ENCODE measurements around the gene SLC4A8.

The SLC4A8 gene

DNA sequence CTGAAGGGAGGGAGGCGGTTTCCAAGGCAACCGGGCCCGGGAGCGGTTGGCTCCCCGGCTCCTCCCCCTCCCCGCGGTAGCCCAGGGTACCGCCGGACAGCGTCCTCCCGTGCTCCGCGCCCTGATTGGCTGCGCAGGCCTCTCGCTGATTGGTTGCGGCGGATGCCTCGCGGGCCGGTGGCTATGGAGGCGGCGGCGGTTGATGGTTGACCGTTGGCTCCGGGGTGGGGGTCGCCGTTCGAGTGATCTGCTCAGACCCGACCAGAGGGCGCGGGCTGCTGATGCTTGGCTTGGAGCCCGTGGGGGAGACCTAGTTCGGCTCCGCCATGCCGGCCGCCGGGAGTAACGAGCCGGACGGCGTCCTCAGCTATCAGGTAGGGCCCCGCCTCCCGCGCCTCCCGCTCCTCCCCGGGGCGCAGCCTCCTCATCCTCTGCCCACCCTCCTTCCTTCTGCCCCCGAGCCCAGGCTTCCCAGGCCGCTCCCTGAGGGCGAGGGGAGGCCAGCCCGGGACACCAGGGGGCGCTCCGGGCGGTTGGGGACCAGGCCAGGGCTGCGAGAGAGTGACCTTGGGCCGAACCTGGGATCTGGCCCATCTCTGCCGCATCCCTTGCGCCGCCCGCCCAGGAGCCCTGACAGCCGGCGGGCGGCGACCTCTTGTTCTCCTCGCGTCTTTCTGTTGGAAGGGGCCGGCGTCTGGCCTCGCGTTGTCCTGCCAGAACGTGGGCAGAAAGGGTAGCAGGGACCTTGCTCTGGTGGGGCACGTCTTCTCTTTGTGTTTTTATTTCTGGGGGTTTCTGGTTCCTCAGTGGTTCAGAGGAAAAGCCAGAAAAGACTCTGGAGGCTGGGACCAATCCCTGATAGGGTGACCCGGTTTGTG is at the start of gene SLC4A8:
Gene SLC4A8, plus strand, starts transcription at position 170 of the 878 bp plus-strand sequence. Its CDS starts 157 bp downstream, at position 327.
- no peak for DNase-seq (ENCODE audit: low spot score)

DNA sequence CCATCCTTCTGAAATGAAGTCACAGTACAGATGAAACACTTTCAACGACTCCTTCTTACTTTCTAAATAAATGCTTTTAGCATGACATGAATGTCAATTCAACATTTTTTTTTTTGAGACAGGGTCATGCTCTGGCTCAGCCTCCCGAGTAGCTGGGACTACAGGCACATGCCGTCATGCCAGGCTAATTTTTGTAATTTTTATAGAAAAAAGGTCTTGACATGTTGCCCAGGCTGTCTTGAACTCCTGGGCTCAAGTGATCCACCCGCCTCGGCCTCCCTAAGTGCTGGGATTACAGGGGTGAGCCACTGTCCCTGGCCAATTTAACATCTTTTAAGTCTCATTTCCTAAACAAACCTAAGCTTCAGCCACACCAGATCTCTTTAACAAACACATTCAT is 49.8 kb upstream of the SLC4A8 start:
- no peak for DNase-seq (ENCODE audit: low spot score)

DNA sequence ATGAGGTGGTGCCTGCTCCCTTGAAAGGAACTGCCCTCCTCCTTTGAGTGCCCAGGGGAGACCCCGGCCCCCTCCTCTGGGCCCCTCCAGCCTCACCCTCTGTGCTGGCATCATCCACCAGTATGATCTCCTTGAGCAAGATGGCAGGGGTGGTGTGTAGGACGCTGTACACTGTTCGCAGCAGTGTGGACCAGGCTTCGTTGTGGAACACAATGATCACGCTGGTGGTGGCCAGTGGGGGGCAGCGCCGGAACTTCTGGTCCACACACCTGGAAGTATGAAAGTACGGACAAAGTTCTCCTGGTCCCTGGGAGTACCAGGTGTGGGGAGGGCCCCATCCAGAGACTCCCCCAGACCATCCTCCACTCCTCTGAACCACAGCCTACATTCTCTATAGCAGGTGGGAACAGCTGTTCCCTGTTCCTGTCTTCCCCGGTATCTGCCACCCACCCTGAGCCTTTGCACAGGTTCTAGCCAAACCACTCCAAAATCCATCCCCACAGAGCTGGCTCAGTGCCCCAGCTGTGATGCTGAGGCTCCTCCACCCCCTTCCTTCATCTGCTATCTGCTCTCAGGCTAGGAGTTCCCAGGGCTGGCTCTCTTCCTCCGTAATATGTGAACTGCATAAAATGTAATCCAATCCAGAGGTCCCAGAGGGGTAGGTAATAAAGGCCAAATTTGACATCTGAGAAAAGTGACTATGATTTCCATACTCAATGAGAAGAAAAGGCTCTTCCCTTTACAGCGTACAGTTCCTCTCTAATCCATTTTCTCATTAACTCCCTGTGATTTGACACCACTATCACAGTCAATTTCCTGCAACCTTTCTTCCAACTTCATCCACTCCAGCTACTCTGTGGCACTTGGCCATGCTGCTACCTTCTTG is 47.3 kb upstream of the SLC4A8 start:
- DNase-seq (ENCODE audit: low spot score) = no peak

DNA sequence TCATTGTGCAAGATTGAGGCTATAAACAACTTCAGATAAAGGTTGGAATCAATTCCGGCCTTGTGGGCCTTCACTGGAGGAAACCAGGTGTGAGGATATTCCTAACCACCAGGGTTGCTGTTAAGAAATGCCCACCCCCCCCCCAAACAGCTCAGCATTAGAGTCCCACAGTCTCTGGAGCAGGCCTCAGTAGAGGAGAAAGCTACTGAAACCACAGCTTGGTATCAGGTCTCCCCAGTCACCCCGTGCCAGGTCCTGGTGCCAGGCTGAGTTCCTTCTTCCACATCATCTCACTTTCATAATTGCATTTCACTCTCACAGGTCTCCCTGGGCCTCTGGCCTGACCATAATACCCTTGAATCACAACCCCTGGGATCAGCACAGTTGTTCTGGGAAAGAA is 45.9 kb upstream of the SLC4A8 start:
- no peak for DNase-seq (ENCODE audit: low spot score)

DNA sequence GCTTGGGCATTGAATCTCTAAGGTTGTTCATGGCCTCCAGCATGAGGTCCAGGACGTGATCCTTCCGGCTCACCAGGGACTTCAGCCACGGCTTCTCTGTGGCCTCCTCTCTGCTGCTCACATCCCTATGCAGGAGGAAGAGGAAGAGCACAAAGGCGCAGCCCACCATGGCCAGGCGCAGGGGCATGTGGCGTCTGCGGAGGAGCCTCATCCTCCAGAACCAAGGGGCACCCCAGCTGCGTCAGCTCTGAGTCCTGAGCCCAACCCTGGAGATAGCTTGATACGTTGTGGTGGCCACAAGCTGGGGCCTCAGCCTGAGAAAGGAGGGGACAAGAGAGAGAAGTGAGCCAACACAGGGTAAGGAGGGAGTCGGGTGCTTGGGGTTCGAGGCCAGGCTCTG is 45.1 kb upstream of the SLC4A8 start:
- no peak for DNase-seq (ENCODE audit: low spot score)

DNA sequence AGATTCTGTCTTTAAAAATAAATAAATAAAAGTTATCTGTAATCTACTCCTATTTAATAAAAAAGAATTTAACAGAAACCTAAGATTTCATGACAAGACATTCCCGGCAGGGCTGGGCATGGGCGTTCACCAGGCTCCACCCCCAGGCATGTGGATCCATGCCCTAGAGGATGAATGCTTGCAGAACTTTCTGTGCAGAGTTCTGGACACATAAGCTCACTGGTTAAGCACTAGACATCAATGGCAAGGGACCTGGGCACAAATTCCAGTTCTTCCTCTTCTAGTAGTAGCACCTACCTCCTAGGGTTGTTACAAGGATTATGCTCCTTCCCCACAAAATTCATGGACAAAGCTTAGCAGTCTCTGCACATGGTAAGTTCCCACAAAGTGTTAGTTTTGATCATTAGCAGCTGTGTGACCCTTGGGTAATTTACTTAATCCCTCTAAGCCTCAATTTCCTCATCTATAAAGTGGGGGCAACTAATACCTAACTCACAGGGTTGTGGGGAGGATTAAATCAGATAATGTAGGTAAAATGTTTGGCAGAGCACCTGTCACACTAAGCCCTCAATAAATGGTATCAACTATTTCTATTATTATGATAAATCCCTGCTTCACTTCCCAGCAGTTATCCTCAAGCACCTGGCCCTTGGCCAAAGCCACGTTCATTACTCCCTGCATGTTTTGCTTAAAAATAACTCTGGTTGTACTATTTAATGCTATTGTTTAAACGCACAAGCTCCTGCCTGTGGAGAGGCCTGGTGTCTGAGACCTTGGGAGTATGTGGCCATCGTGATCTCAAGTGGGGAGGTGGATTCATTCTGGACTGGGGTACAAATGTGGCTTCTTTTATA is 43.2 kb upstream of the SLC4A8 start:
- no peak for DNase-seq (ENCODE audit: low spot score)

DNA sequence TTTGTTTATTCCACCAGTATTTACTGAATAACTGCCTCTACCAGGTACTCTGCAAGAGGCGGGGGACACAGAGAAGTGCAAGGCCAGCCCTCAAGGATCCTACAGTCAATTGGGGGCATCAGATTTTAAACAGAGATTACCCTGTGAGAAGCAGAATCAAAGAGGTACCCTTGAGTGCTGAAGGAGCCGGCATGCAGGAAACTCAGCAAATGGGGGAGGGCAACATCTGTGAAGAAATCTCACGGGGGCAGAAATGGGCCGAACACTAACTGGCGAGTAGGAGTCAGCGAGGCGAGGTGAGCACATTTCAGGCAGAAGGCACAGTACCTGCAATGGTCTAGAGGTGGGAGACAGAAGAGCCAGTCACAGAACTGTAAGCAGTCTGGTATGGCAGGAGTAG is 42.5 kb upstream of the SLC4A8 start:
- no peak for DNase-seq (ENCODE audit: low spot score)

DNA sequence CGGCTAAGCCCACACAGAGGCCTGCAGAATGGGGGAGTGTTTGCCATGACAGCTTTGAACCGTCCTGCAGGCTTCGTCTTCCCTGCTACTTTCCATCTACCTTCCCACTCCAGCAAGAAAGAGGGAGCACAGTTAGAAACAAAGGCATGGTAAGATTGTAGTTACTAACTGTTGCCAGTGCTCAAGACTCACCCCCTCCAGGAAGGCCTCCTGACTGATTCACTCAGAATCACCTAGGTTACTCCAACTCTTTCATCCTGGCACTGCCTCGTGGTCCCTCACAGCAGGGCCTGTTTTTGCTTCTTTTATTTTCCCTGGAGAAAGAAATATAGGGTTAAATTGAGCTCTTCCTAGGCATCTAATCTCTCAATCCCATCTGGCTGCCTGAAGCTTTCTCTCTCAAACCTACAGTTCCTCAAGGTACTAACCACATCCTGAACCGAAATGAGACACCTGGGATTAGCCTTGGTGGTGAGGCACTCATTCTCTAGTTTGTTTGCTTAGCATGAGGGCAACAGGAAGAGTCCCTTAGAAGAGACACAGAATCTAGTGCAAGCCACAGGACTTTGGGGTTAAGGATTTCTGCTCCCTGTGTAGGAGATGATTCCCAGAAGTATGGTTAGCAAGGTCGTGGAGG is 41.2 kb upstream of the SLC4A8 start:
- peak; percentile 29 for DNase-seq (ENCODE audit: low spot score)

DNA sequence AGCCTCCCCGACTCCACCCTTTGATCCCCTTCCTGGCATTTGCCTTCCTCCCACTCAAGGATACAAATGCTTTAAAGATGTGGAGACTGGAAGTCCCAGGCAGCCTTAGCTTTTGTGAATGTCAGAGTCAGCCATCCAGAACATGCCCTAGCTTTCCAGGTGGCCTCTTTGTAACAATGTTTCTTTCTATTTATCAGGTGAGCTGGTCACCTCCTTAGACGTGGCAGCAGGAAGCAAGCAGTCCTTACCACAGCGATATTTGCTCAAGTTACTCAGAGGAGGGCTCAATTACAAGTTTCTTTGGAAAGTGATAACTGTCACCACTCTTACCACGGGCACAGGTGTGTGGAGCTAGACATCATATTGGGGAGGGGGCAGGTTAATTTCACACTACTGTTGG is 38.3 kb upstream of the SLC4A8 start:
- no peak for DNase-seq (ENCODE audit: low spot score)

DNA sequence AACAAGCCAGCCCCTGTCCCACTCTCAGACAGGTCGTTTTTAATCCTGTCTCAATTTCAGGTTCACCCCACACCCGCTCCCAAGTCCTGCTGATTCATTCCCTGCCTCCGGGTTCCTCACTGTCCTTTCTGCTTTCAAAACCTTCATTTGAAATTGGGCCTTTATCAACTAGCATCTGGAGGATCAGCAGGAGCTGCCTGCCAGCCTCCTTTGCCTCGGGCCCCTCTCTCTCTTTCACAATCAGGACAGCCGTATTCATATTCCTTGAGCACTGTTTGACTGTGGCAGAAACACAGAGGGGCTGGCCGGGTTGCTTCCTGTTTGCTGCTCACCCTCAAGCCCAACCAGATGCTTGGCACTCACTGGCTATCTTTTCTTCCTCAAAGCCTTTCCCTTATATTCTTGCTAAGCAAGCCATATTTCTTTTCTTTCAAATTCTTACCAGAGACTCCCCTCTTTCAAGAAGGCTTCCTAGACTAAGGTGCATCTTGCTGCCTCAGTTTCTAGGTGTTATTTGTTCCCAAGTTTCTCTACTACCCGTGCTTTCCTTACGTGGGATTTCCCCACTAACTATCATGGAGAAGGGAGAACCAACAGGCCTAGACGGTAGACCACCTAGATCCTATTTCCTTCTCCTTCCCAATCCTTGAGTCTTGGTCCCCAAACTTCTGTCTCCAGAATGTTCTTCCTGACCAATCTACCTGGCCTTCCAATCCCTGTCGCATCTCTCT is 36.4 kb upstream of the SLC4A8 start:
- DNase-seq (ENCODE audit: low spot score) = no peak

DNA sequence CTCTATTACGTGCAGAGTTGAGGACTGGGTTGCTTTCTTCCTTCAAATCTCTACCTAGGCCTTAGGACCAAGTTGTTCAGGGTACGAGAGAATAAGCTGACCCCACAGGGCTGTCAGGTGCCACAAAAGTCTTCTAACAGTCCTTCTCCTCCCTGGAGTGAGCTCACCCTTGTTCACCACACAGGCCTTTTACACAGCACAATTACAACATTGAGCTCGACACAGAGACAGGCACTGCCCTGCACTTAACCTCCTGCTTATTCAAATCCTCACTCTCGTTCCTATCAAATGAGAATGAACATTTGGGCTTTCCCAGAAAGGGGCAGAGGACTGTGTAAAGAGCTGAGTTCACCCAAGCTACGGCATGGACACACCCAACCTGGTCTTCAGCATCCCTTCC is 35.8 kb upstream of the SLC4A8 start:
- no peak for DNase-seq (ENCODE audit: low spot score)

DNA sequence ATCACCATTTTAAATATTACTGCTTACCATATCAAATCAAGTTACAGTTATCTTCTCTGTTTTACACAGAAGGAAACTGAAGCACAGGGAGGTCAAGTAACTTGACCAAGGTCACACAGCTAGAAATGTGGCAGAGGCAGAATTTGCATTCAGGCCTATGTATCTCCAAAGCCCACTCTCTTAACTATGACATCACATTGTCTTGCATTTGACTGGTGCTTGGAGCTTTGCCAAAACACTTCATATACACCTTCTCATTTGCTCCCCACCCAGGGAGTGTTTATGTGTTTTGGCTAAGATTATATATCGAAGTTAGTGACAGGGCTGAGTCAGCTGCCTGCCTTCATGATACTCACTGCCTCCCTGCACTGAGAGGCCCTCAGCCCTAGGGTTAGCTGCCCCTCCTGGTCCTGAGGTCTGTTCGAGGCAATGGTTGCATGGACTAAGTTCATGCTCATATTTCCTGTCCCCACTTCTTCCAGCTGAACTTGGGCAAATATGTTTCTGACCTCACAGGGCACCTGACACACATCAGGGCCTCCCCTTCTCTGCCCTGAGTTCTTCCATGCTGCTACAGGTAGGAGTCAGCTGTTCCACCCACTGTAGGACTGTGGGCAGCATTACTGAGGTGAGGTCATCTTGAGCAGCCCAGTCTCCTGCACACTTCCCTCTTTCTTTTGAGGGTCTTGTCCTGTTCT is 35.2 kb upstream of the SLC4A8 start:
- peak; percentile 87 for DNase-seq (ENCODE audit: low spot score)

DNA sequence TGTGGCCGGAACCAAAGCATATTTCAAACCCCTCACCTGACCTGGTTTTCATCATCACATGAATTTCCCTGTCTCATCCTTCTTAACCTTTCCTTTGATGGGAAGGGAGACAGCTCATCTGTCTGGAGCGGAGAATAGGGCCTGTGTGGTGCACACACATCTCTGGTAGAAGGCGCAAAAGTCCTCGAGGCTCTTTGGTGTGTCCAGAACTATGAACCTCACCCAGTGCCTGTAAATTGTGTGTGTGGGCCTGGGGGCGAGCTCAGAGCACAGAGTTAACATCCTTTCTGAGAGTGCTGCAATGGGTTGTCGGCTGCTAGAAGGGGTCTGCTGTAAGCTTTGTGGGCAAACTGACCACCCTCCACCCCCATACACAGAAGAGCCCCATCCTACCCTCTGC is 34.2 kb upstream of the SLC4A8 start:
- peak; percentile 89 for DNase-seq (ENCODE audit: low spot score)

DNA sequence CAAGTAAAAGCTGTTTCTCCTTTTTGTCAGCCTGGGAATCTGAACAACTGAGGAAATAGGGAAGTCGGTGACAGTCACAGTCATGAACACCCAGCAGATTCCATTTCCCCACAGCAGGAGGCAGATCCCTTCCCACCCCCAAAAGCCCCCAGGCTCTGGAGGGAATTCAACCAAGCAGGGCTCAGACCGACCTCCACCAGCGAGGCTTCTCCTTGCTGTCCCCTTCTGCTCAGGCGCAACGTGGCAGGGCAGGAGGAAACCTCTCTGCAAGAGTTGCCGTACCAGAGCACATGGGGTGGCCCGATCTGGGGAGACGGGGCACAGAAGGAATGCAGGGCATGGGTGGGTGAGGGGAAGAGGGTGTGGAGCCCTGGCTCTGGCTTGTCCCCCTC is 33.7 kb upstream of the SLC4A8 start:
- no peak for DNase-seq (ENCODE audit: low spot score)

DNA sequence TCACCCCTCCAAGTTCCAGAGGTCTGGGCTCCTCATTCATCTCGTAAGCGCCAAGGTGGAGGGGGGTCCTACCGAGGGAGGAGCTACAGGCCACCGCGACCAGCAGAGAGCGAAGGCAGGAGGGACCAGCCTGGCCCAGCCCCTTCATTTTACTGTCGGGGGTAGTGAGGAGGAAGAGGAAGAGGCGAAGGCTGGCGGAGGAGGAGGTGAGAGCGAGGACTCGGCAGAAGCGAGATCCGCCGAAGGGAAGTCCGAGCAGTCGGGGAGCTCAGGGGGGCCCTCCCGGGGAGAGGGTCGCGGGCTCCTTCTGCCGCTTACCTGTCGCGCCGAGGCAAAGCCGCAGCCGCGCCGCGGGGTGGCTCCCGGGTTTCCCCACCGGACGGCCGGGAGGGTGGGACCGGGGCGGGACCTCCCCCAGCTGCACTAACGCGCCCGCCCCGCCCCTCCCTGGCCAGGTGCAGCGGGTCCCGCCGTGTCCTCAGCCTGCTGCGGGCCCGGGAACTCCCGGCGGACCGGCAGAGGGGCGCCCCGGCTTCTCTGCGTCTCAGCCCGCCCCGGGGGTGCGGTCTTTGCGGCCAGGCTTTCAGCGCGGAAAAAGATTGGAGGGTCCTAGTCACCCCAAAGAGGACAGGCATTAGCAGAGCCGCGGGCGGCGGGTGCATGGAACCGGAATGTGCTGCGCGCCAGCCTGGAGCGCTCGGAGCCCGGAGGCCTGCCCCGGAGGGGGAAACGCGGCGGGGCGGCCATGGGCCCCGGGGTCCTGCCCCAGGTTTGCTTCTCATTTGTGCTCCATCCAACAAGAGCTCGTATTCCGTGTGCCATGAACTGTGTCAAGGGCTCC is 33.1 kb upstream of the SLC4A8 start, which contains the start of gene GALNT6:
Gene GALNT6, minus strand, starts transcription at position 124 of the 841 bp plus-strand sequence. CDS start 11,625 bp downstream, outside the sequence.
- DNase-seq (ENCODE audit: low spot score) = peak; percentile 90

DNA sequence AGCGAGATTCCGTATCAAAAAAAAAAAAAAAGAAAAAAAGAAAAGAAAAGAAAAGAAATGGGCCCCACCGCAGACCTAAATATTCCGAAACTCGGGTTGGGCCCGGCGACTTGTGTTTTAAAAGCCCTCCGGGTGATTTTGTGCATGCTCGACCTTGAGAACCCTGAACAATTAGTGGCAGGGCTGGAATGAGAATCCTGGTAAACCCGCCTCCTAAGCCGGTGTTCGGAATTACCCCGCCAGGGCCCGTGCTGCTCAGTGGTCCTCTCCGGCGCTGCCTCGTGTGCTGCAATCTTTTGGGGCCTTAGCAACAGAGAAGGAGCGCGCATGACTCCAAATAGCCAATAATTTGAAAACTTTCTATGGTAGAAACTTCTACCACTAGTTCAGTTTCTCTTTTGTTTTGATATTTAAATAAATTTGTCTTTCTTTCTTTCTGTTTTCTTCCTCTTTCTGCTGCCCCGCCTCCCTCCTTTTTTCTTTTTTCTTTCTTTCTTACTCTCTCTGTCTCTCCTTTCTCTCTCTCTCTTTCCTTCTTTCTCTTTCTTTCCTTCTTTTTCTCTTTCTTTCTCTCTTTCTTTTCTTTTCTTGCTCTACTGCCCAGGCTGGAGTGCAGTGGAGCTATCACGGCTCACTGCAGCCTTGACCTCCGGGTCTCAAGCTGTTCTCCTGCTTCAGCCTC is 31.9 kb upstream of the SLC4A8 start:
- DNase-seq (ENCODE audit: low spot score) = peak; percentile 78

DNA sequence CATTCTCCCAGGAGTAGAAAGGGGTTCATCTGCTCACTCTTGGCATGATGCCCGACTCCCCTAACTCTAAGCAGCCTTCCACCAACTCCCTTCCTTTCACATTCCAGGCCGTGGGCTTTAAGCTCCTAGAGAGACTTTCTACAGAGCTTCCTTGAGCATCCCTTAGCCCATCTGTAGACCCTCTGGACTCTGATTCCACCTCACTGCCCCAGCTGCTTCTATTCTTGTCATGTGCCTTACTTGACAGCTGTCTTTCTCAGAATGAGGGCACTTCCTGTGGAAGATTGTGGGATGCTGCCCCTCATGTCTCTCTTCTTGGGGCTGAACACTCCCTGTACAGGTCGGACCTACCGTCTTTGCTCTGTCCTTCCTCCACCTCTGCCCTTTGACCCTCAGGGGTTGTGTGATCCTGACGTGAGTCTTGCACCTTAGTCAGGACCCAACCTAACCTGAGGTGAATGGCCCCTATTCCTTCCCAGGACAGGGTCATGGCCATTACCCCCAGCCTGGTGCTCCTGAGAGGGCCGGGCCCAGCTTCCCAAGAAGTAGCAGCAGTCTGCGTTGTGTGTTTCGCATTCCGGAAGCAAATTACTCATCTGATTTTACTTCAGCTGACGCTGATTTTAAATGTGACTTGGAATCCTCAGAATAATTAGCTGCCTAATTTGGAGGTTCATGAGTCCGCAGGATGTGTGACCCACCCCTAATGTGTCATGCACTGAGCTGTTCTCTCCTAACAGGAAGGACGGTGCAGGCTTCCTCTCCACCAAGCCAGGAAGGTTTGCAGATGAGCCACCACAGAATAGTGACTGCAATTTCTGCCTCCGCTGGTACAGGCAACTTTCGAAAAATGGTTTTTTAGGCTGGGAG is 30.7 kb upstream of the SLC4A8 start:
- peak; percentile 100 for DNase-seq (ENCODE audit: low spot score)

Data from RKO (cell line).